DOHH2 (cell line): ENCODE data around the gene IL1A.

ENCODE experiments used
- EZH2phosphoT487 ChIP-seq: fragments of 200-600 bp; sonication (generic); IDR thresholded peaks from 2 replicates; pipeline ENCODE4 v1.6.1; 2017; ENCODE audit warnings: borderline replicate concordance, mild to moderate bottlenecking, antibody characterized with exemption, low read length, moderate library complexity, mixed read lengths
- TF ChIP-seq, protein P1 (sequence below): fragments of 200-600 bp; sonication (generic); IDR thresholded peaks from one replicate; pipeline ENCODE4 v1.5.1; 2014; ENCODE audit warnings: antibody characterized with exemption, mild to moderate bottlenecking, low read depth, low read length; ENCODE audit not compliant: poor library complexity, severe bottlenecking

DNA sequence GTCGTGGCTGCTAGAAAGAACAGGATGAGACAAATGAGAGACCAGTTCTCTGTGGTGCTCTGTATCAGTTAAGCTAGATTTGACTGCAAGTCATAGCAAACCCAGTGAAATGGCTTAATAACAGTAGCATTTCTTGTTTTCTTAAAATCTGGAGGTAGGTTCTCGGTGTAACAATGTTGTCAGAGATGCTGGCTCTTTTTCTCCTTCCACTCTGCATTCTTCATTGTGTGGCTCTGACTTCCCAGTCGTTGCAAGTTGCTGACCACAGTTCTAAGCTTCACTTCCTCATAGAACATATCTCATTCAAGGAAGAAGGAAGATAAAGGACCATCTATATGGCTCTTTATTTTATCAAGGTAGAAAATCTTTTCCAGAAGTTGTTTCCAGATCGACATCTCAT, 12.0 kb downstream of the IL1A start:
- TF ChIP-seq, protein P1, sequence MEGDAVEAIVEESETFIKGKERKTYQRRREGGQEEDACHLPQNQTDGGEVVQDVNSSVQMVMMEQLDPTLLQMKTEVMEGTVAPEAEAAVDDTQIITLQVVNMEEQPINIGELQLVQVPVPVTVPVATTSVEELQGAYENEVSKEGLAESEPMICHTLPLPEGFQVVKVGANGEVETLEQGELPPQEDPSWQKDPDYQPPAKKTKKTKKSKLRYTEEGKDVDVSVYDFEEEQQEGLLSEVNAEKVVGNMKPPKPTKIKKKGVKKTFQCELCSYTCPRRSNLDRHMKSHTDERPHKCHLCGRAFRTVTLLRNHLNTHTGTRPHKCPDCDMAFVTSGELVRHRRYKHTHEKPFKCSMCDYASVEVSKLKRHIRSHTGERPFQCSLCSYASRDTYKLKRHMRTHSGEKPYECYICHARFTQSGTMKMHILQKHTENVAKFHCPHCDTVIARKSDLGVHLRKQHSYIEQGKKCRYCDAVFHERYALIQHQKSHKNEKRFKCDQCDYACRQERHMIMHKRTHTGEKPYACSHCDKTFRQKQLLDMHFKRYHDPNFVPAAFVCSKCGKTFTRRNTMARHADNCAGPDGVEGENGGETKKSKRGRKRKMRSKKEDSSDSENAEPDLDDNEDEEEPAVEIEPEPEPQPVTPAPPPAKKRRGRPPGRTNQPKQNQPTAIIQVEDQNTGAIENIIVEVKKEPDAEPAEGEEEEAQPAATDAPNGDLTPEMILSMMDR = no peak
- no peak for TF ChIP-seq EZH2phosphoT487
